Endodermal cell (in vitro differentiated cells): ENCODE data around the gene AKR1D1. TPM values are rescaled to one million over a fixed set of nuclear protein-coding genes. Genes with fewer than 3 reads are reported as not detected.

Experiments
- DNase-seq: peaks from one replicate; pipeline ENCODE4 v3.0.0-alpha.2; 2017
- H3K27ac ChIP-seq: 2 replicates; pipeline ENCODE4 v1.5.1; 2013; ENCODE audit warnings: mild to moderate bottlenecking, low read depth, low read length, moderate library complexity
- H3K27me3 ChIP-seq: 2 replicates; pipeline ENCODE4 v1.6.1; 2013; ENCODE audit warnings: mild to moderate bottlenecking, low read length, moderate library complexity; ENCODE audit not compliant: insufficient read depth, control insufficient read depth, poor library complexity, severe bottlenecking
- H3K36me3 ChIP-seq: 2 replicates; pipeline ENCODE4 v1.7.0; 2013; ENCODE audit warnings: mild to moderate bottlenecking, low read length, moderate library complexity; ENCODE audit not compliant: control insufficient read depth, insufficient read depth
- H3K4me1 ChIP-seq: one replicate; pipeline ENCODE4 v1.7.0; 2013; ENCODE audit warnings: low read length; ENCODE audit not compliant: control insufficient read depth, insufficient read depth
- H3K4me3 ChIP-seq: 2 replicates; pipeline ENCODE4 v1.5.1; 2013; ENCODE audit warnings: mild to moderate bottlenecking, low read length, moderate library complexity
- H3K9ac ChIP-seq: 2 replicates; pipeline ENCODE4 v1.6.1; 2013; ENCODE audit warnings: mild to moderate bottlenecking, low read length, moderate library complexity; ENCODE audit not compliant: poor library complexity, severe bottlenecking; ENCODE audit errors: extremely low read depth
- H3K9me3 ChIP-seq: 2 replicates; pipeline ENCODE4 v1.6.1; 2013; ENCODE audit warnings: mild to moderate bottlenecking, low read length, moderate library complexity; ENCODE audit not compliant: control insufficient read depth
- H3K27ac Mint-ChIP-seq: 2 replicates; pipeline ENCODE4 v1.8.0; 2020; ENCODE audit warnings: mixed read lengths
- H3K27me3 Mint-ChIP-seq: 2 replicates; pipeline ENCODE4 v1.8.0; 2021; ENCODE audit warnings: mild to moderate bottlenecking, mixed read lengths; ENCODE audit not compliant: insufficient read depth
- H3K36me3 Mint-ChIP-seq: 2 replicates; pipeline ENCODE4 v1.8.0; 2020; ENCODE audit warnings: low read depth, mixed read lengths
- H3K4me1 Mint-ChIP-seq: 2 replicates; pipeline ENCODE4 v1.8.0; 2020; ENCODE audit warnings: mixed read lengths
- H3K4me3 Mint-ChIP-seq: 2 replicates; pipeline ENCODE4 v1.8.0; 2020; ENCODE audit warnings: mild to moderate bottlenecking, moderate library complexity, mixed read lengths
- H3K9me3 Mint-ChIP-seq: 2 replicates; pipeline ENCODE4 v1.8.0; 2020; ENCODE audit warnings: mild to moderate bottlenecking, mixed read lengths
- WGBS, 2 experiments: methylation state at CpG; one replicate each; pipeline versions ENCODE4 v1.1.5 to v1.1.7; 2013; ENCODE audit warnings: missing lambda C conversion rate in 2 of 2, mixed read lengths in 1 of 2; ENCODE audit not compliant: insufficient coverage in 1 of 2, insufficient read length in 1 of 2; 5-methylcytosine and 5-hydroxymethylcytosine counted together
- total RNA-seq, 2 donors: library from RNA; stranded (reverse); fragmentation: NEBNext Ultra II Directional in 1 of 2; extraction: Animal tissue kit (Norgen Biotek cat#: 25700) in 1 of 2; gene quantifications; 2 replicates in 1 of 2; 3 replicates in 1 of 2; pipeline ENCODE4 v1.2.1, GENCODE V29; 2021
- TF ChIP-seq, protein P1 (sequence below): fragments of 200-600 bp; sonication (generic); conservative IDR thresholded peaks from 2 replicates; pipeline ENCODE4 v1.5.0; 2021; ENCODE audit warnings: antibody characterized with exemption, mild to moderate bottlenecking

AKR1D1 gene
- total RNA-seq, 2 donors from 2014 or later, result not detected

DNA sequence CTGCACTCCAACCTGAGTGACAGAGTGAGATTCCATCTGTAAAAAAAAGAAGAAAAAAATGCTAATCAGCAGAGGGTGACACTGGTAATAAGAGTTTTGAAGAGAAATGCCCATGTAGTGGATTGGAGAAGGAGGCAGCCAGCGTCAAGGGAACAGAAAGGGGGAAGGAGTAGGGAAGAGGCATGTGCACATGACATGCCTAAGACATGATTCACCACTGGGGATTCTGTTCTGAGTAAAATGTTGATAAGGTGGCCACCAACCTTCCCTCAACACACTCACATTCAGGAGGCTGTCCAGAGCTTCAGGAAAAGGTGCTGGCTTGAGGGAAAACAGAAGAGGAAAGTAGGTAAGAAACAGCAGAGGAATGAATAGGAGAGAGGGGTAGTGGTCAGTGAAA lies 39.9 kb downstream of the AKR1D1 start:
- Histone ChIP-seq H3K27ac (no peak overlapping the region), H3K9me3 (no peaks in the 10 kb centered on the region), H3K4me3 (no peak overlapping the region), H3K27me3 (no peaks in the 10 kb centered on the region), H3K9ac (no peak overlapping the region), H3K4me1 (no peaks in the 10 kb centered on the region), H3K36me3 (no peaks in the 10 kb centered on the region)
- Mint-ChIP-seq H3K27ac (no peak overlapping the region), H3K36me3 (no peaks in the 10 kb centered on the region), H3K27me3 (no peaks in the 10 kb centered on the region), H3K9me3 (no peaks in the 10 kb centered on the region), H3K4me1 (peaks cover 3% of the 10 kb centered on the region), H3K4me3 (no peak overlapping the region)
- TF ChIP-seq, protein P1, sequence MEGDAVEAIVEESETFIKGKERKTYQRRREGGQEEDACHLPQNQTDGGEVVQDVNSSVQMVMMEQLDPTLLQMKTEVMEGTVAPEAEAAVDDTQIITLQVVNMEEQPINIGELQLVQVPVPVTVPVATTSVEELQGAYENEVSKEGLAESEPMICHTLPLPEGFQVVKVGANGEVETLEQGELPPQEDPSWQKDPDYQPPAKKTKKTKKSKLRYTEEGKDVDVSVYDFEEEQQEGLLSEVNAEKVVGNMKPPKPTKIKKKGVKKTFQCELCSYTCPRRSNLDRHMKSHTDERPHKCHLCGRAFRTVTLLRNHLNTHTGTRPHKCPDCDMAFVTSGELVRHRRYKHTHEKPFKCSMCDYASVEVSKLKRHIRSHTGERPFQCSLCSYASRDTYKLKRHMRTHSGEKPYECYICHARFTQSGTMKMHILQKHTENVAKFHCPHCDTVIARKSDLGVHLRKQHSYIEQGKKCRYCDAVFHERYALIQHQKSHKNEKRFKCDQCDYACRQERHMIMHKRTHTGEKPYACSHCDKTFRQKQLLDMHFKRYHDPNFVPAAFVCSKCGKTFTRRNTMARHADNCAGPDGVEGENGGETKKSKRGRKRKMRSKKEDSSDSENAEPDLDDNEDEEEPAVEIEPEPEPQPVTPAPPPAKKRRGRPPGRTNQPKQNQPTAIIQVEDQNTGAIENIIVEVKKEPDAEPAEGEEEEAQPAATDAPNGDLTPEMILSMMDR, result no peak
- no peak for DNase-seq
- WGBS, 2 experiments, result 50 to 83% methylated on average over 1 of the region's 1 CpG

DNA sequence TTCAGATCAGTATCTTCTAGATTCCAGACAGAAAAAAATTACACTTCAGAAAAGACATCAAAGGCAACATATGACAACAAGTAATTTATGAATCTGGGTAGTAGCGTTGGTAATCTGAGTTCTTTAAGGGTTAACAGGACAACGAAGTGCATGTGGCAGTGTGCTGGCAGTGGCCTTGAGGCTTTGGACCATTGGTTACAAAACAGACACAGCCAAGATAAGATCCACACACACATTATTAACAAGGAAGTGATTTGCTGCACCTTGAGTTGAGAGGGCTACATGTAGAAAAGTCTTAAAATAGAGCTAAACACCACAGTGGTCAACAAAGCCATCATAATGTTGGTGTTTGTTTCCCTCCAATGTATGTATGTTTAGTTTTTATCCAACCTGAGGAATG lies 40.6 kb downstream of the AKR1D1 start:
- H3K27ac ChIP-seq, result no peak overlapping the region
- H3K27me3 ChIP-seq, result no peaks in the 10 kb centered on the region
- TF ChIP-seq, protein P1, result no peak
- DNase-seq, result no peak
- no peaks in the 10 kb centered on the region for H3K9me3 ChIP-seq
- Mint-ChIP-seq H3K9me3 (no peaks in the 10 kb centered on the region), H3K4me1 (no peaks in the 10 kb centered on the region), H3K36me3 (no peaks in the 10 kb centered on the region), H3K27ac (no peak overlapping the region), H3K27me3 (no peaks in the 10 kb centered on the region), H3K4me3 (no peak overlapping the region)
- H3K36me3 ChIP-seq, result no peaks in the 10 kb centered on the region
- H3K4me3 ChIP-seq, result no peak overlapping the region
- WGBS, 2 experiments, result 98% methylated on average over 2 of the region's 2 CpGs; no CpG with 5 or more reads in 1 of the 2 experiments
- H3K4me1 ChIP-seq, result no peaks in the 10 kb centered on the region
- no peak overlapping the region for H3K9ac ChIP-seq

DNA sequence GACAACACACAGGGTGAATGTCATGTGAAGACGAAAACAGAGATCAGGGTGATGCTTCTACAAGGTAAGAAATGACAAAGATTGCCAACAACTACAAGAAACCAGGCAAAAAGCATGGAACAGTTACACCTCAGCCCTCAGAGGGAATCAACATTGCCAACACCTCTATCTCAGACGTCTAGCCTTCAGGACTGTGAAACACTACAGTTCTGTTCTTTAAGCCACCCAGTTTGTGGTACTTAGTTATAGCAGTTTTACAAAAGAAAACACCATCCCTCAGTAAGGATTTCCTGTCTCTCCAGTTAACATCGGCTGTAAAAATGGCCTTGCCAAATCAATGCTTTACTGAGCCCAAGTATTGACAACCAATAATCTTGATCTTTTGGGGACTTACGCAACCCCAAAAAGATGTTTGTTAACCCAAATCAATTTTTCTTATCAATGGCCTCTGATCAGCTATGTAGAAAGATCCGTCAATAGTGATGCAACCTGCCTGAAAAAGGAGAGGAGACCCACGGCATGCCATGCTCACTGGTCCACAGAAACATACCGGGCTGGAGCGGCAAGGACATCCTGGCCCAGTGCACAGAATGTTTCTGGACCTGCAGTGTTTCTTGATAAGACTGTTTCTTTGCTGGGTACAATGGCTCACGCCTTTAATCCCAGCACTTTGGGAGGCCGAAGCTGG lies 44.0 kb downstream of the AKR1D1 start:
- Histone ChIP-seq H3K36me3 (no peaks in the 10 kb centered on the region), H3K27me3 (no peaks in the 10 kb centered on the region), H3K27ac (no peak overlapping the region), H3K4me1 (no peaks in the 10 kb centered on the region), H3K9me3 (no peaks in the 10 kb centered on the region), H3K9ac (no peak overlapping the region), H3K4me3 (no peak overlapping the region)
- H3K4me3 Mint-ChIP-seq, result no peak overlapping the region
- no peak for DNase-seq
- H3K27me3 Mint-ChIP-seq, result no peaks in the 10 kb centered on the region
- no peak overlapping the region for H3K27ac Mint-ChIP-seq
- no peaks in the 10 kb centered on the region for H3K36me3 Mint-ChIP-seq
- 90 to 97% methylated on average over 8 to 10 of the region's 10 CpGs for WGBS, 2 experiments
- TF ChIP-seq, protein P1, result no peak
- no peaks in the 10 kb centered on the region for H3K9me3 Mint-ChIP-seq
- H3K4me1 Mint-ChIP-seq, result peaks cover 4% of the 10 kb centered on the region
